Measurements from ENCODE around the gene TBX6.
A peak's percentile ranks its signal among the peaks of the same experiment; 100 is the strongest.
"Not testable (repeated sequence)": the region's sequence is repeated elsewhere in the genome, so short reads cannot be mapped to it uniquely, and the experiment has no call there.

The TBX6 gene

GRCh38 chr16:30065943-30066760 is 25.6 kb downstream of the TBX6 start:
- DNase-seq (ENCODE audit: low read depth) = no peak

- peak; percentile 92 for DNase-seq (ENCODE audit: low read depth)
Measured at GRCh38 chr16:30065102-30065942, 26.4 kb downstream of the TBX6 start, which contains the start of gene ALDOA. Gene ALDOA, plus strand, starts transcription at chr16:30065760. Its CDS starts 1,138 bp downstream, at chr16:30066898.

GRCh38 chr16:30064729-30065101 is 27.0 kb downstream of the TBX6 start:
- DNase-seq (ENCODE audit: low read depth) = no peak

- DNase-seq (ENCODE audit: low read depth) = peak; percentile 49
Measured at GRCh38 chr16:30063893-30064728, 27.6 kb downstream of the TBX6 start.

- no peak for DNase-seq (ENCODE audit: low read depth)
Measured at GRCh38 chr16:30063278-30063892, 28.3 kb downstream of the TBX6 start.

GRCh38 chr16:30060836-30061554 is 30.7 kb downstream of the TBX6 start:
- DNase-seq (ENCODE audit: low read depth) = no peak

GRCh38 chr16:30060346-30060745 is 31.4 kb downstream of the TBX6 start:
- no peak for DNase-seq (ENCODE audit: low read depth)

GRCh38 chr16:30054959-30055553 is 36.7 kb downstream of the TBX6 start:
- peak; percentile 17 for DNase-seq (ENCODE audit: low read depth)

- no peak for DNase-seq (ENCODE audit: low read depth)
Measured at GRCh38 chr16:30054451-30054850, 37.3 kb downstream of the TBX6 start.

GRCh38 chr16:30053376-30054015 is 38.2 kb downstream of the TBX6 start:
- no peak for DNase-seq (ENCODE audit: low read depth)

GRCh38 chr16:30052671-30053372 is 38.9 kb downstream of the TBX6 start:
- DNase-seq (ENCODE audit: low read depth) = peak; percentile 79

GRCh38 chr16:30051518-30051917 is 40.2 kb downstream of the TBX6 start:
- DNase-seq (ENCODE audit: low read depth) = no peak

- DNase-seq (ENCODE audit: low read depth) = no peak
Measured at GRCh38 chr16:30049871-30050270, 41.9 kb downstream of the TBX6 start.

- DNase-seq (ENCODE audit: low read depth) = no peak
Measured at GRCh38 chr16:30046588-30046987, 45.1 kb downstream of the TBX6 start.

GRCh38 chr16:30046178-30046577 is 45.5 kb downstream of the TBX6 start:
- DNase-seq (ENCODE audit: low read depth) = no peak

GRCh38 chr16:30041841-30042240 is 49.9 kb downstream of the TBX6 start:
- DNase-seq (ENCODE audit: low read depth) = no peak

GRCh38 chr16:30040690-30041089 is 51.0 kb downstream of the TBX6 start:
- not testable (repeated sequence) for DNase-seq (ENCODE audit: low read depth)

- no peak for DNase-seq (ENCODE audit: low read depth)
Measured at GRCh38 chr16:30040221-30040620, 51.5 kb downstream of the TBX6 start.
